GM18517 (cell line): ENCODE measurements around the gene SLC25A5.
"Not testable (repeated sequence)": the region's sequence is repeated elsewhere in the genome, so short reads cannot be mapped to it uniquely, and the experiment has no call there.

ENCODE experiments used
- ATAC-seq: cut with Tn5 transposase; IDR thresholded peaks from one replicate; pipeline ENCODE4 v1.9.1; 2021; ENCODE audit warnings: mild to moderate bottlenecking, moderate library complexity; ENCODE audit not compliant: unreplicated experiment

The SLC25A5 gene

GRCh38 chrX:119502727-119503483 is 34.7 kb downstream of the SLC25A5 start:
- no peak for ATAC-seq

DNA sequence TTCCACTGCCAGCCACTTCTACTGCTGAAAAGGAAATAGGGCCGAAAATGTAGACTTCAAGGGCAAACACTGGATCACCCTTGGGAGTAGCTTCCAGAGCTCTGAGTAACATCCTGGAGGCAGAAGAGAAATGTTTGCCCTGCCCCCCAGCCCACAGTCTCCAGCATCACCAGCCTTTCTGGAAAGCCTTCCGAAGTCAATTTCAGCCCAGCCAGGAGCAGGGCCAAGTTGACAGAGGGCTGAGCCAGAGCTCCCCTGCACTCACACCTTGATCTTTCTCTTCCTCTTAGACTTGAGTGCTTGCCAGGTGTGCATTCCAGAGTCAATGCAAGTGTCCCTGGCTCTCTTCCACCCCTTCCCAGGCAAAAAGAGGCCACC is 35.2 kb downstream of the SLC25A5 start:
- ATAC-seq = no peak

DNA sequence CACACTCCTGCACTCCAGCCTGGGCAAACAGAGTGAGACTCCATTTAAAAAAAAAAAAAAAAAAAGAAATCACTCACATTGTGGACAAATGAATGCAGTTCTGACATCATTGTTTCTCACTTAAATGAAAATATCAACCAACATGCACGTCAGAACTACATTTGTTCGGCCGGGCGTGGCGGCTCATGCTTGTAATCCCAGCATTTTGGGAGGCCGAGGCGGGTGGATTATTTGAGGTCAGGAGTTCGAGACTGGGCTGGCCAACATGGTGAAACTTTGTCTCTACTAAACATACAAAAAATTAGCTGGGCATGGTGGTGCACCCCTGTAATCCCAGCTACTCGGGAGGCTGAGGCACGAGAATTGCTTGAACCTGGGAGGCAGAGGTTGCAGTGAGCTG is 36.9 kb downstream of the SLC25A5 start:
- ATAC-seq = not testable (repeated sequence)

GRCh38 chrX:119505945-119506344 is 37.7 kb downstream of the SLC25A5 start:
- no peak for ATAC-seq

DNA sequence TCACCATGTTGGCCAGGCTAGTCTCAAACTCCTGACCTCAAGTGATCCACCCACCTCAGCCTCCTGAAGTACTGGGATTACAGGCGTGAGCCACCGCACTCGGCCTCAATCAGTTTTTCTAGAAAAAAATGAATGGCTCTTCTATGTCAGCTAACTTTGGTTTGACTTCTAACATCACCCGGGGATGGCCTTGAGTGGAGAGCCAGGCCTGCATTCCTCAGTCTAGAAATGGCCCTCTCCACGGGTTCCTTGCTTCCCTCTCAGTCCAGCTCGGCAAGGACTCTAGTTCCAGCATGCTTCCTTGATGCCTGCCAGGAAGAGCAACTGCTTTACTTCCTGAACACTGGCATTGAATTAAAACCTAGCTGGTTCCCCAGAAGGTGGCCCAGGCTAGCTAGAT is 39.0 kb downstream of the SLC25A5 start:
- ATAC-seq = no peak

GRCh38 chrX:119512146-119512800 is 44.0 kb downstream of the SLC25A5 start:
- no peak for ATAC-seq

DNA sequence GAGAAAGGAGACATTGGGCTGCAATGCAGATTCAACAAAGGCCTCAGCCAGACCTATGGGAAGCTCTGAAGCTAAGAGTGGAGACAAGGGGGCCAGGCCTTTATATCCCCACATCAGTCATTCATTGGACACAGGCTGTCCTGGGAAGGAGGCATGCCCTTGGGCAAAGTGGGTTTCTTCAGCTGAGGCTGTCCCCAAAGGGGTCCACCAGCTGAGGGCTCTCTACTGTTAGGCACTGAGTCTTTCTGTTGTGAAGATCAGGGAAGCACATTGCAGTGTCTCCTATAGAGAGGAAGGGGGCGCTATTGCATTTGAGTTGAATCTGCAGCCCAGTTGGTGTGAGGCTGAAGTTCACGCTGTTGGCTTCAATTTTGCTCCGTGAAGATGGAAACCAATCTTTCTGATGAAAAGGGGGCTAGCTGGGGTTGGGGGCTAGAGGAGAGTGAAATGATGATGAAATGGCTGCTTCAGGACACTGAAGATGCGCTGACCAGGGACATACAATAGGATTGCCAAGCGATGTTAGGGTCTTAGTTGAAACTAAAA is 48.0 kb downstream of the SLC25A5 start:
- ATAC-seq = peak; percentile 92

GRCh38 chrX:119518371-119518770 is 50.1 kb downstream of the SLC25A5 start:
- no peak for ATAC-seq
